Activated naive CD8-positive, alpha-beta T cell (primary cell): Measurements from ENCODE around the gene IRAK1.
"Not testable (repeated sequence)": the region's sequence is repeated elsewhere in the genome, so short reads cannot be mapped to it uniquely, and the experiment has no call there.

Source experiments
- H3K27ac Mint-ChIP-seq: one replicate; pipeline ENCODE4 v1.8.0; 2021; ENCODE audit warnings: mixed read lengths
- H3K27me3 Mint-ChIP-seq: one replicate; pipeline ENCODE4 v1.8.0; 2021; ENCODE audit warnings: mixed read lengths
- H3K36me3 Mint-ChIP-seq: one replicate; pipeline ENCODE4 v1.8.0; 2021; ENCODE audit warnings: mixed read lengths
- H3K4me1 Mint-ChIP-seq: one replicate; pipeline ENCODE4 v1.8.0; 2021; ENCODE audit warnings: low read depth, mixed read lengths
- H3K4me3 Mint-ChIP-seq: one replicate; pipeline ENCODE4 v1.8.0; 2021; ENCODE audit warnings: mild to moderate bottlenecking, mixed read lengths
- H3K9me3 Mint-ChIP-seq: one replicate; pipeline ENCODE4 v1.8.0; 2021; ENCODE audit warnings: low read depth, mixed read lengths

Gene IRAK1

GRCh38 chrX:153981771-153982533 lies 37.8 kb downstream of the IRAK1 start:
- Mint-ChIP-seq H3K36me3 (no peaks in the 10 kb centered on the region), H3K27ac (peak overlapping the region; percentile 96), H3K27me3 (no peaks in the 10 kb centered on the region), H3K4me3 (peak overlapping the region; percentile 73), H3K4me1 (peaks cover 38% of the 10 kb centered on the region), H3K9me3 (no peaks in the 10 kb centered on the region)

DNA sequence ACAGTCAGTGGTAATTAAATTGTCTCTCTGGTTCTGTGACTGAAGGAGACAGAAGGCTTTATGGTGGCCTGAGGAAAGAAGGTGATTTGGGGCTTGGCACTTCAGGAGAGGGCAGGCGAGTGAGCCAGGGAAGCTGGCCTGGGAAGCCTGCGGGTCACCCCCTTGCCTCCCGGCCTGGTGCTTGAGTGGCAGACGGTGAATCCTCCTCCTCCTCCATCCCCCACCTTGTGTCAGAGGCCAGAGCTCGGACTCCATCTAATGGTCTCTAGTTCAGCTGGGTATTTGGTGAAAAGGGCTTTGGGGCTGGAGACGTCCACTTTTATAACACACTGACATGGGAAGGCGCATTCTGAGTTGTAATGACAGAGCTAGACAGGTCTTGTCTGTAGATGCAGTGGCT lies 38.5 kb downstream of the IRAK1 start:
- H3K27me3 Mint-ChIP-seq, result no peaks in the 10 kb centered on the region
- no peaks in the 10 kb centered on the region for H3K36me3 Mint-ChIP-seq
- H3K4me1 Mint-ChIP-seq, result peaks cover 38% of the 10 kb centered on the region
- H3K9me3 Mint-ChIP-seq, result no peaks in the 10 kb centered on the region
- H3K4me3 Mint-ChIP-seq, result peak overlapping the region; percentile 73
- H3K27ac Mint-ChIP-seq, result peak overlapping the region; percentile 92

- H3K9me3 Mint-ChIP-seq, H3K27me3 Mint-ChIP-seq, H3K36me3 Mint-ChIP-seq: not testable (repeated sequence)
- Mint-ChIP-seq H3K4me3 (peak overlapping the region; percentile 59), H3K27ac (peak overlapping the region; percentile 88), H3K4me1 (peaks cover 41% of the 10 kb centered on the region)
Observed at GRCh38 chrX:153980394-153980793, 39.3 kb downstream of the IRAK1 start.

DNA sequence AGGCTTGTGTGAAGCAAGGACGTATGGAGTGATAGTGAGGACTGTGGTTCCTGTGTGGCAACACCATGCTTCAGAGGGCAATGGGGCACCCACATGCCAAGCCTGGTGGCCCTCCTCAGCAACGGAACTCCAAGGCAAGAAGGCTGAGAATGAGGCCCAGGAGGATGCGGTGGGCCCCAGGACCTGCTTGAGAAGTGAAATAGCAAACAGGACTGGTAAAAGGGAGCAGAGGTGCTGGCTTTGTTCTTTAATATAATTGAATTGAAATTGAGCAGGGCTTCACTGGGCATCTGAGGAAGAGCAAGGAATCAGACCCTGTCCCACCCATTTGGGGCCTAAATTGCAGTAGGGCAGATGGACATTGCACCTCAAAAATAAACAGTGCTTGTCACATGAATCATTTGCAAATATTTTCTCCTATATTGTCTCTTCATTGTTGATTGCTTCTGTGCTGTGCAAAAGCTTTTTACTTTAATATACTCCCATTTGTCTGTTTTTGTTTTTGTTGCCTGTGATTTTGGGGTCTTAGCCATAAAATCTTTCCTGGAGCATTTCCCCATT lies 44.9 kb downstream of the IRAK1 start:
- H3K9me3 Mint-ChIP-seq, result no peaks in the 10 kb centered on the region
- H3K27me3 Mint-ChIP-seq, result no peaks in the 10 kb centered on the region
- H3K4me3 Mint-ChIP-seq, result peak overlapping the region; percentile 7
- H3K27ac Mint-ChIP-seq, result peak overlapping the region; percentile 98
- H3K36me3 Mint-ChIP-seq, result no peaks in the 10 kb centered on the region
- H3K4me1 Mint-ChIP-seq, result peaks cover 22% of the 10 kb centered on the region

DNA sequence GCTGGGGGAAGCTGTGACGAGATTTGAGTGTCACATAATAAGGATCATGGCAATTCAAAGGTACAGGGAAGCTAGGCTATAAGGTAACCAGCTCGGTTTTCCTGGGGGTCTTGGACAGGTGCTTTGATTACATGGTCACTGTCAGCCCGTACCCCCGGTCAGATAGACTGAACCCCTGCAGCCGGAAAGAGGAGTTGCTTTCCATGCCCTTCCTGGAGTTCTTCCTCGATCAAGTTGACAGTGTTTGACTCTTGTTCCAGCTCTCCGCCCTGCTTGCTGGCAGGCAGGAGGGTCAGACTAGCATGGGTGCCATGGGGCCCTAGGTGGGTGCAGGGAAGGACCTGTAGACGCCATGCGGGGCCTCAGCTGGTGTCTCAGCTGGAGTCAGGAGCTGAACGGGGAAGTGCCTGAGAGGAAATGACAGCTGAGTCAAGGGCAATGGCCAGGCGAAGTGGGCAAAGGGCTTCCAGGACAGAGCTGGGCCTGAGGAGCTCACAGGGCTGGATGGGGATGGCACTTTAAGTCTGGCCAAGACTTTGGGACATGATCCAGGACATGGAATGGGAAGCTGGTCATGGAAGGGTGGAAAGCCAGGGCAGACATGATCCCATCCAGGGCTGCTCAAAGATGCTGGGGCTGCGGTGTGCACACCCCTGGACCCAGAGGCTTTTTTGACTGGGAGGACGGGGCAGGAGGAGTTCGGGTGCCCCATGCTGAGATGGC lies 45.5 kb downstream of the IRAK1 start:
- Mint-ChIP-seq H3K4me3 (peak overlapping the region; percentile 94), H3K27me3 (no peaks in the 10 kb centered on the region), H3K36me3 (no peaks in the 10 kb centered on the region), H3K9me3 (no peaks in the 10 kb centered on the region), H3K4me1 (peaks cover 23% of the 10 kb centered on the region), H3K27ac (peak overlapping the region; percentile 98)

GRCh38 chrX:153973127-153974002 lies 46.3 kb downstream of the IRAK1 start:
- H3K36me3 Mint-ChIP-seq, result no peaks in the 10 kb centered on the region
- peak overlapping the region; percentile 94 for H3K4me3 Mint-ChIP-seq
- H3K27ac Mint-ChIP-seq, result peak overlapping the region; percentile 98
- no peaks in the 10 kb centered on the region for H3K27me3 Mint-ChIP-seq
- no peaks in the 10 kb centered on the region for H3K9me3 Mint-ChIP-seq
- H3K4me1 Mint-ChIP-seq, result peaks cover 24% of the 10 kb centered on the region

GRCh38 chrX:153972368-153973126 lies 47.2 kb downstream of the IRAK1 start, which contains the start of gene TMEM187:
TMEM187 (plus strand) TSS chrX:153972754; CDS start chrX:153982063, 9,309 bp downstream.
- Mint-ChIP-seq H3K4me3 (peak within 1 kb of the TSS; percentile 100), H3K4me1 (peaks cover 32% of the 10 kb centered on the region), H3K27ac (peak within 1 kb of the TSS; percentile 100), H3K36me3 (no peaks in the 10 kb centered on the region), H3K9me3 (no peaks in the 10 kb centered on the region), H3K27me3 (no peaks in the 10 kb centered on the region)

DNA sequence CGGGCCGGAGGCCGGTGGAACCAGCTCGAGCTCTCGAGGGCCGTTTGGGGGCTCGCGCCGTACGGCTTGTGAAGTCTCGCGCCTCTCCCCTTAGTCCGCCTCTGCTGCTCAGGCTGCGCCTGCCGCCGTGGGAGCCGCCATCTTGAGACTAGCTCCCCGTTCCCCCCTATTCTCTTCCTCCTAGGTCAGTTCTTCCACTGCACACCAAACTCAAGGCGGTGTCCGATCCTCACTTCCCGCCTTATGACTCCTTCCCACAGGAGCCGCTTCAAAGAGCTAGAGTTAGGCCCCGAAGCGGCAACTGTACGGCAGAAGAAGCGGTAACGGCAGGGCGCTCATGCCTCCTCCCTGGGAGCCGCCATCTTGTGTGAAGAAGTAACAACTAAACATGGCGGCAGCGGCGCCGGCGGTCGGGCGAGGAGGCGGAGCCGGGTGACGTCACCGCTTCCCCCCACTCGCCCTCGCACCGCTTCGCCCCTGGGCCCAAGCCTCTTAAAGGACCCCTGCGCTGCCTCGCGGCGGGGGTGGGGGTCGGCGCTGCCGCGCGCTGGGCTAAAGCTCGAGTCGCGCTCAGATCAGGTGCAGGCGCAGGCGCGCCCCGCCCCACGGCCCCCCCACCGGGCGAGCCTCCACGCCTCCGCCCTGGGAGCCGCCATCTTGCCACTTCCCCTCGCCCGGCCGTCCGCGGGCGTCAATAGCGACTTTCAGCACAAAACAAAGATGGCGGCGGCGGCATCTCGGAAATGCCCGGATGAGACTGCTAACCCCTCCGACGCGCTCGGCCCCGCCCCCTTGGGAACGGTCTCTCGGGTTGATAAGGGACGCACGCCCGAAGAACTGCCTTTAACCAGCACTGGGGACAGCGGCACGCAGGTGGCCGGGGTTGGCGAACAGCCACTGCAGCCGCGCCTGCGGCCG lies 48.0 kb downstream of the IRAK1 start, which contains the start of gene HCFC1:
Gene HCFC1 (minus strand): TSS at position 369 of the 918 bp plus-strand sequence. CDS start 978 bp downstream, outside the sequence.
- Mint-ChIP-seq H3K4me3 (peak within 1 kb of the TSS; percentile 100), H3K27ac (peak within 1 kb of the TSS; percentile 100), H3K9me3 (no peaks in the 10 kb centered on the region), H3K36me3 (no peaks in the 10 kb centered on the region), H3K27me3 (no peaks in the 10 kb centered on the region), H3K4me1 (peaks cover 40% of the 10 kb centered on the region)

GRCh38 chrX:153971124-153971449 lies 48.6 kb downstream of the IRAK1 start:
- H3K9me3 Mint-ChIP-seq, result no peaks in the 10 kb centered on the region
- peak overlapping the region; percentile 100 for H3K4me3 Mint-ChIP-seq
- peaks cover 47% of the 10 kb centered on the region for H3K4me1 Mint-ChIP-seq
- peak overlapping the region; percentile 100 for H3K27ac Mint-ChIP-seq
- no peaks in the 10 kb centered on the region for H3K27me3 Mint-ChIP-seq
- no peaks in the 10 kb centered on the region for H3K36me3 Mint-ChIP-seq

GRCh38 chrX:153970357-153971123 lies 49.2 kb downstream of the IRAK1 start:
- no peaks in the 10 kb centered on the region for H3K9me3 Mint-ChIP-seq
- H3K27me3 Mint-ChIP-seq, result no peaks in the 10 kb centered on the region
- H3K4me1 Mint-ChIP-seq, result peaks cover 45% of the 10 kb centered on the region
- no peaks in the 10 kb centered on the region for H3K36me3 Mint-ChIP-seq
- peak overlapping the region; percentile 100 for H3K4me3 Mint-ChIP-seq
- H3K27ac Mint-ChIP-seq, result peak overlapping the region; percentile 100

DNA sequence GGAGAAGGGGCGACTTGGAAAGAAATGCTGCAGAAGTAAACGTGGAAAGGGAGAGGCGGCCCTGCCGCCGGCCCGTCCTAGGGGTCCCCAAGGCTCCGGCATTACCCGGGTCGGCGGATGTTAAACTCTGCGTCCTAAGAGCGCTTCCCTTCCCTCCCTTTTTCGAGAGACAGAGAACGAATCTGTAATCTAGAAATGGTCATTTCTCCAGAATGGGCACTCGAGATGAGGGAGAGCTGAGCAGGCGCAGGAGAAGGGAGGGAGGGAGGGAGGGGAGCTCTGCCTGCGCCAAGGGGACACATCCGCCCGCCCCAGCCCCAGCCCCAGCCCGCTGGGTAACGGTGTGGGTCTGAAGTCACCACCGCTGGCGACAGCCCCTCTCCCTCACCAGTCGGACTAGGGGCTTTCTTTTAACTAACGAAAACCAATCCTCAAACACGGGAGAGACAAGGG lies 49.8 kb downstream of the IRAK1 start:
- Mint-ChIP-seq H3K4me1 (peaks cover 48% of the 10 kb centered on the region), H3K36me3 (no peaks in the 10 kb centered on the region), H3K9me3 (no peaks in the 10 kb centered on the region), H3K27me3 (no peaks in the 10 kb centered on the region), H3K27ac (peak overlapping the region; percentile 76), H3K4me3 (peak overlapping the region; percentile 100)

GRCh38 chrX:153969125-153969903 lies 50.4 kb downstream of the IRAK1 start:
- Mint-ChIP-seq H3K4me1 (peaks cover 42% of the 10 kb centered on the region), H3K4me3 (peak overlapping the region; percentile 100), H3K27me3 (no peaks in the 10 kb centered on the region), H3K36me3 (no peaks in the 10 kb centered on the region), H3K27ac (peak overlapping the region; percentile 76), H3K9me3 (no peaks in the 10 kb centered on the region)
